Osteocyte (in vitro differentiated cells): ENCODE measurements around the gene TBX2. TPM values are rescaled to one million over a fixed set of nuclear protein-coding genes. Genes with fewer than 3 reads are reported as not detected.

Source experiments
- DNase-seq: peaks from one replicate; pipeline ENCODE4 v3.0.0; 2021; ENCODE audit warnings: mixed read lengths; ENCODE audit not compliant: unreplicated experiment; ENCODE audit errors: extremely low spot score
- H3K27ac Mint-ChIP-seq: one replicate; pipeline ENCODE4 v1.8.0; 2021; ENCODE audit warnings: mild to moderate bottlenecking, mixed read lengths; ENCODE audit not compliant: unreplicated experiment
- H3K27me3 Mint-ChIP-seq: one replicate; pipeline ENCODE4 v1.8.0; 2021; ENCODE audit warnings: mixed read lengths; ENCODE audit not compliant: unreplicated experiment
- H3K36me3 Mint-ChIP-seq: one replicate; pipeline ENCODE4 v1.8.0; 2021; ENCODE audit warnings: mixed read lengths; ENCODE audit not compliant: unreplicated experiment
- H3K4me1 Mint-ChIP-seq: one replicate; pipeline ENCODE4 v1.8.0; 2021; ENCODE audit warnings: mixed read lengths; ENCODE audit not compliant: unreplicated experiment
- H3K4me3 Mint-ChIP-seq: one replicate; pipeline ENCODE4 v1.8.0; 2021; ENCODE audit warnings: mild to moderate bottlenecking, moderate library complexity, mixed read lengths; ENCODE audit not compliant: unreplicated experiment
- H3K9me3 Mint-ChIP-seq: one replicate; pipeline ENCODE4 v1.8.0; 2021; ENCODE audit warnings: mixed read lengths; ENCODE audit not compliant: unreplicated experiment
- CTCF ChIP-seq: fragments of 200-600 bp; sonication (generic); IDR thresholded peaks from 2 replicates; pipeline ENCODE4 v1.5.0; 2021; ENCODE audit warnings: antibody characterized with exemption, mild to moderate bottlenecking, moderate library complexity
- total RNA-seq: library from RNA; stranded (reverse); gene quantifications from 2 replicates; pipeline ENCODE4 v1.2.1, GENCODE V29; 2021

TBX2 gene
- total RNA-seq, 1 donor from 2014 or later, result 25.9 TPM

- H3K4me1 Mint-ChIP-seq, result peaks cover 32% of the 10 kb centered on the region
- no peaks in the 10 kb centered on the region for H3K9me3 Mint-ChIP-seq
- DNase-seq, result no peak
- no peak overlapping the region for H3K27ac Mint-ChIP-seq
- H3K4me3 Mint-ChIP-seq, result no peak overlapping the region
- no peaks in the 10 kb centered on the region for H3K27me3 Mint-ChIP-seq
- peaks cover 16% of the 10 kb centered on the region for H3K36me3 Mint-ChIP-seq
- TF ChIP-seq CTCF, result no peak
Observed at GRCh38 chr17:61405686-61406536, 6.3 kb downstream of the TBX2 start.

- no peak for DNase-seq
- Mint-ChIP-seq H3K4me3 (no peak overlapping the region), H3K4me1 (peaks cover 26% of the 10 kb centered on the region), H3K27ac (no peak overlapping the region), H3K27me3 (no peaks in the 10 kb centered on the region), H3K36me3 (peaks cover 14% of the 10 kb centered on the region), H3K9me3 (no peaks in the 10 kb centered on the region)
- TF ChIP-seq CTCF, result no peak
Observed at GRCh38 chr17:61406537-61406845, 6.8 kb downstream of the TBX2 start.

- DNase-seq, result no peak
- no peak for TF ChIP-seq CTCF
- no peak overlapping the region for H3K4me3 Mint-ChIP-seq
- no peak overlapping the region for H3K27ac Mint-ChIP-seq
- H3K27me3 Mint-ChIP-seq, result no peaks in the 10 kb centered on the region
- peaks cover 23% of the 10 kb centered on the region for H3K4me1 Mint-ChIP-seq
- H3K36me3 Mint-ChIP-seq, result peaks cover 14% of the 10 kb centered on the region
- no peaks in the 10 kb centered on the region for H3K9me3 Mint-ChIP-seq
Observed at GRCh38 chr17:61406971-61407911, 7.6 kb downstream of the TBX2 start.

GRCh38 chr17:61408151-61409041, 8.8 kb downstream of the TBX2 start:
- Mint-ChIP-seq H3K4me1 (peaks cover 18% of the 10 kb centered on the region), H3K9me3 (no peaks in the 10 kb centered on the region), H3K4me3 (peak overlapping the region; percentile 60), H3K27ac (no peak overlapping the region), H3K27me3 (no peaks in the 10 kb centered on the region), H3K36me3 (peaks cover 9% of the 10 kb centered on the region)
- no peak for DNase-seq
- TF ChIP-seq CTCF, result no peak
